ENCODE measurements around the gene SPRR2D.

Gene SPRR2D

DNA sequence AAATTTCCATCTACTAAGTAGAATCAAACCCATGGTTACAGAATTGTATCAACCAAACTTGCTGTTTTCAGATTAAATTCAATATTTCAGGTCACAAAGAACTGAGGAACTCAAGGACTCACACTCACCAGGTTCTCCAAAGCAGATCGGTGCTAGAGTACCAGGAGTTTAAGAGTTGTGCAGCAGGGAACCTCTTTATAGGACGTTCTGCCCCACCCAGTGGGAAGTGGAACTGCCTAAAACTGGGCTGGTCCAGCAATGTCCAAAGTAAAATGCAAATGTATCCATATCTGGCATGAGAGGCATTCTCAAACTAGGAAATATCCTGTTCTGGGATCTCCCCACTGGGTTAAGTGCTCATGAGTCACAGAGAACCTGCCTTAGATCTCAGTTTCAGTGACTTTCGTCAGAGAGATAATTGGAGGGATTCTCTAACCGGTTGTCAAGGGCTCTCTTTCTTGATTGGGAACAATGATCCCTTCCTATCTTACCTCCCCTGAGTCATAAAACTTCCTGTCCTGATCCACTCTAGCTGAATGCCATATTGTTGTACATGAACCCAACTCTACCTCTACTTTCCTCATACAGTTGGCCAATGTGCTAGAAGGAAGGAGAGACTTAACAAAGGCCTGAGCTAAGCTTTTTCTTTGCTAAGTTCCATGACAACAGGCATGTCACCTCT lies at the start of gene SPRR2D:
Gene SPRR2D, minus strand, starts transcription at position 171 of the 682 bp plus-strand sequence. CDS start 774 bp downstream, outside the sequence.
- no peak for FAIRE-seq

DNA sequence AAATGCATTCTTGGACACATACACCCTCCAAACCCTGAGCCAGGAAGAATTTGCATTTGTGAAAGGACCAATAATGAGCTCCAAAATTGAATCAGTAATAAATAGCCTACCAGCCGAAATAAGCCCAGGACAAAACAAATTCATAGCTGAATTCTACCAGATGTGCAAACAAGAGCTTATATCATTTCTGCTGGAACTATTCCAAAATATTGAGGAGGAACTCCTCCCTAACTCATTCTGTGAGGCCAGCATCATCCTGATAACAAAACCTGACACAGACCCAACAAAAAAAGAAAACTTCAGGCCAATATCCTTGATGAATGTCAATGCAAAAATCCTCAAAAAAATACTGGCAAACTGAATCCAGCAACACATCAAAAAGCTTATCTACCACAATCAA lies 46.7 kb upstream of the SPRR2D start:
- FAIRE-seq (no peak), DNase-seq (ENCODE audit: insufficient read length, low spot score) (no peak)
- no peak for TF ChIP-seq CTCF (IDR thresholded peaks at IDR 0.05; ENCODE audit: insufficient read depth, missing control alignments)

More for the DNA sequence above, at the start of gene SPRR2D:
- DNase-seq (ENCODE audit: insufficient read length, low spot score): no peak
- TF ChIP-seq CTCF (IDR thresholded peaks at IDR 0.05; ENCODE audit: insufficient read depth, missing control alignments): no peak

DNA sequence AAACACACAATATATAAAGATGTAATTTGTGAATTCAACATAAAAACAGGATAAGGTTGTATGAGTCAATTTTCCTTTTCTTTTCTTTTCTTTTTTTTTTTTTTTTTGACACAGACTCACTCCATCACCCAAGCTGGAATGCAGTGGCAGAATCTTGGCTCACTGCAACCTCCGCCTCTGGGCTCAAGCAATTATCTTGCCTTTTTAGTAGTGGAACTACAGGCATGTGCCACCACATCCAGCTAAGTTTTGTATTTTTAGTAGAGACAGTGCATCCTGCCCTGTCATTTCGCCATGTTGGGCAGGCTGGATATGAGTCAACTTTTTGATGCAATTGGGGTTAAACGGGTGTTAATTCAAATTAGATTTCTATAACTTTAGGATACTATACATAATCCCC lies 40.8 kb upstream of the SPRR2D start:
- no peak for DNase-seq (ENCODE audit: insufficient read length, low spot score)

GRCh38 chr1:153072806-153073726 lies 32.1 kb upstream of the SPRR2D start:
- no peak for DNase-seq (ENCODE audit: insufficient read length, low spot score)
- no peak for FAIRE-seq
- TF ChIP-seq CTCF (IDR thresholded peaks at IDR 0.05; ENCODE audit: insufficient read depth, missing control alignments): no peak

More for the DNA sequence above, 40.8 kb upstream of the SPRR2D start:
- TF ChIP-seq CTCF (IDR thresholded peaks at IDR 0.05; ENCODE audit: insufficient read depth, missing control alignments): no peak
- FAIRE-seq: no peak

DNA sequence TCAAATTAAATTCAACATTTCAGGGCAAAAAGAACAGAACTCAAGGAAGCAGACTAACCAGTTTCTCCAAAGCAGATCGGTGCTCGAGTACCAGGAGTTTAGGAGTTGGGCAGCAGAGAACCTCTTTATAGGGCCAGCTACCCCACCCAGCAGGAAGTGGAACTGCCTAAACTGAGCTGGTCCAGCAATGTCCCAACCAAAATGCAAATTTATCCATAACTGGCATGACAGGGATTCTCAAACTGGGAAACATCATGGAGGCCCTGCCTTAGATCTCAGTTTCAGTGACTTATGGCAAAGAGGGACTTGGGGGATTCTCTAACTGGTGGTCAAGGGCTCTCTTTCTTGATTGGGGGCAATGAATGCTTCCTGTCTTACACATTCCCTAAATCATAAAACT lies 30.6 kb upstream of the SPRR2D start, which contains the start of gene SPRR2B:
Gene SPRR2B, minus strand, starts transcription at position 101 of the 400 bp plus-strand sequence. CDS start 772 bp downstream, outside the sequence.
- DNase-seq (ENCODE audit: insufficient read length, low spot score) (no peak), FAIRE-seq (no peak)
- TF ChIP-seq CTCF (IDR thresholded peaks at IDR 0.05; ENCODE audit: insufficient read depth, missing control alignments): no peak

- DNase-seq (ENCODE audit: insufficient read length, low spot score) (no peak), FAIRE-seq (no peak)
- TF ChIP-seq CTCF (IDR thresholded peaks at IDR 0.05; ENCODE audit: insufficient read depth, missing control alignments): no peak
Measured at GRCh38 chr1:153070243-153070642, 29.3 kb upstream of the SPRR2D start.
